ENCODE data around the gene DACH1. TPM values are rescaled to one million over a fixed set of nuclear protein-coding genes. Genes with fewer than 3 reads are reported as not detected.

The DACH1 gene
- total RNA-seq, 1 donor = 0.09 TPM

DNA sequence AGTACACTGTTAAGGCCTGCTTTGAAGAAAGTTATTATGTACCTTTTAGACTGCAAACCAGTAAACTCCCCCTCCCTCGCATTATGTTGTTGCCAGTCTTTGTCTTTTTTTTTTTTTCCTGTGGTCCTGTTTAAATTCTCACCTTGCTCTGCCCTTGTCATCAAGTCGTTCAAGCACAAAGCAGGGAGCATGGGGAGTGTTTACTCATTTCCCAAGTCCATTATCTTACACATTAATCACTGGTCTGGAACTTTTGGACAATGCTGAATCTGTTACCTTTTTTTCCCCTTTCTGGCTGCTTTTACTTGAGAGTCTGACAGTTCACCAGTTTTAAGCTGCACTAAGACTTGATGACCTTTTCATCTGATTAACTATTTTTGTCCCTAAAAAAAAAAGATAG is 108.2 kb downstream of the DACH1 start:
- DNase-seq (ENCODE audit: low read depth) = no peak
- no peak overlapping the region for H3K4me3 ChIP-seq (ENCODE audit: low read depth, low read length)
- no peak for TF ChIP-seq CTCF (IDR thresholded peaks at IDR 0.05; ENCODE audit: insufficient read depth, low read length)

GRCh38 chr13:71754407-71754974 is 112.5 kb downstream of the DACH1 start:
- H3K4me3 ChIP-seq (ENCODE audit: low read depth, low read length) = no peak overlapping the region
- TF ChIP-seq CTCF (IDR thresholded peaks at IDR 0.05; ENCODE audit: insufficient read depth, low read length) = no peak
- DNase-seq (ENCODE audit: low read depth) = no peak

DNA sequence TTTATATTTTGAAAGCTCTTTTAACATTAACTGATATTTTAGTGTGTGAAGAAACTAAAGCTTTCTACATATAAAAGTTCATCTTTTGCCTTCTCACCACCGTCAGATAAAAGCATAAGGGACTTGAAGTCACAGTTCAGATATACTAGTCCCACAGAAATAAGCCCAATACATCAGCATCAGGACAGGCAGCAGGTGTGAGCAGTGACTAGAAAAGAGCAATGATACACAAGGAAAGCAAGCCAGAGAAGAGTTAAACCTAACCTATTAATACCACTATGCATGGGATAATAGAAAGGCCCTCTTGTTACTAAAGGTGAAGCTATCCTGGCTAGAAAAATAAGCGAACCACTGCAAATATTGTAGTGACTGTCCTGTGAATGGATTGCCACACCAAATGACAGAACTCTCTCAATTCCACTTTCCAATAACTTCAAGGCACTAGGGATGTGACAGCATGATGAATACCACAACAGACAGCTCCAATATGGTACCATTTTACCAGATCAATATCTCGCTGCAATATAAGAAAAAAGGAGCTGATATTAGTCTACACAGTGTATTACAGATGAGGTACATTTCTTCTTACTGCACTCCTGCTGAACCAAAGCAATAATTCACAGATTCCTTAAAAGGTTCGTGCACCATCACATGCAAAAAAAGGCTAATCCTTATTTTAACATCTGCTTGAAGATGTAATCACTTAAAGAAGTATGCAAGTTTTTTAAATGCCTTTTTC is 114.1 kb downstream of the DACH1 start:
- no peak overlapping the region for H3K4me3 ChIP-seq (ENCODE audit: low read depth, low read length)

GRCh38 chr13:71751073-71751472 is 115.9 kb downstream of the DACH1 start:
- H3K4me3 ChIP-seq (ENCODE audit: low read depth, low read length) = no peak overlapping the region
- DNase-seq (ENCODE audit: low read depth) = no peak
- TF ChIP-seq CTCF (IDR thresholded peaks at IDR 0.05; ENCODE audit: insufficient read depth, low read length) = no peak

More for the DNA sequence above, 114.1 kb downstream of the DACH1 start:
- DNase-seq (ENCODE audit: low read depth) = no peak
- no peak for TF ChIP-seq CTCF (IDR thresholded peaks at IDR 0.05; ENCODE audit: insufficient read depth, low read length)

DNA sequence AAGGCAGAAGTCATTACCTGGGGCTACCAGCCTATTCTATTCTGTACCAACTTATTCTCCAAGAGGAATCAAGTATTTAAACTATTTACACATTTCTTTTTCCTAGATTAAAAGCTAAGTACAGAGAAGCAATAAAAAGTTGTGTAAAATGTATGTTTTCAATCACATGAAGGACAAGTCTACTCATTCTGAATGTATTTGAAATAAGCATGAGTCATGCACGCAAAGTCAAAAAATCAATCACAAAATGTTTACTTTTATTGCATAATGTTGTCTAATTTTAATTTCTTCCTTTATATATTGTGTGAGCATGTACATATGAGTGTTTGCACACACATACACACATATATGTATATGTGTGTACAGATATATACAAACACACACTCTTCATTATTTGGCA is 136.7 kb downstream of the DACH1 start:
- no peak for TF ChIP-seq CTCF (IDR thresholded peaks at IDR 0.05; ENCODE audit: insufficient read depth, low read length)
- no peak overlapping the region for H3K4me3 ChIP-seq (ENCODE audit: low read depth, low read length)
- DNase-seq (ENCODE audit: low read depth) = no peak

DNA sequence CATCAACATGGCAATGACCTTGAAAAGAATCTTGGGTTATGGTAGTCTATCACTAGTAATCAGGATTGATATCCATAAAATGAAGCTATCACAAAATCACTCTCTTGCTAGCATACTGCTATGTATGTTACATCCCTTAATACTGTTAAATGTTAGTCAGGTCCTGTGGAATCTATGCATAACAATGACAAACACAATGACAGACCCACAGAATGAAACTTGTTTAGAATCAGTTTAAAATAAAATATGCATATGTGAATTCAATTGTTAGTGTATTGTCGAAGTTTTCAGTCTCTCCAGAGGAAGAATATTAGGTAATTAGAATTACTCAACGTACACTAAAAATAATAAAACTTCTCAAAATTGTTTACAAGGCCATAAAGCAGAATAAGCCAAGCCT is 137.6 kb downstream of the DACH1 start:
- H3K4me3 ChIP-seq (ENCODE audit: low read depth, low read length) = no peak overlapping the region
- TF ChIP-seq CTCF (IDR thresholded peaks at IDR 0.05; ENCODE audit: insufficient read depth, low read length) = no peak
- DNase-seq (ENCODE audit: low read depth) = no peak
